Activated CD8-positive, alpha-beta T cell treated with anti-CD3 and anti-CD28 coated beads for 36 hours (primary cell): ENCODE measurements around the gene LYSMD4. TPM values are rescaled to one million over a fixed set of nuclear protein-coding genes. Genes with fewer than 3 reads are reported as not detected.

Experiments
- ATAC-seq: fragments of 200-7000 bp; cut with Tn5 transposase; one replicate; pipeline ENCODE4 v1.10.0; 2021; ENCODE audit warnings: mild to moderate bottlenecking, moderate library complexity
- CTCF ChIA-PET: fragments of 350-600 bp; sonication (Branson Sonifier 250); formaldehyde crosslinking; loops from one replicate; lab custom pipeline; 2021; ENCODE audit warnings: antibody characterized with exemption; lab: Charles Lee
- POLR2A ChIA-PET: fragments of 350-600 bp; sonication (Branson Sonifier 250); formaldehyde crosslinking; loops from one replicate; lab custom pipeline; 2021; ENCODE audit warnings: antibody characterized with exemption; lab: Charles Lee
- DNase-seq: peaks from one replicate; pipeline ENCODE4 v3.0.0-alpha.2; 2020
- H3K27ac Mint-ChIP-seq: one replicate; pipeline ENCODE4 v1.8.0; 2021; ENCODE audit warnings: mild to moderate bottlenecking, mixed read lengths
- H3K27me3 Mint-ChIP-seq: one replicate; pipeline ENCODE4 v1.8.0; 2021; ENCODE audit warnings: mixed read lengths
- H3K36me3 Mint-ChIP-seq: one replicate; pipeline ENCODE4 v1.8.0; 2021; ENCODE audit warnings: low read depth, mixed read lengths
- H3K4me1 Mint-ChIP-seq: one replicate; pipeline ENCODE4 v1.8.0; 2021; ENCODE audit warnings: low read depth, mixed read lengths
- H3K4me3 Mint-ChIP-seq: one replicate; pipeline ENCODE4 v1.8.0; 2021; ENCODE audit warnings: mild to moderate bottlenecking, moderate library complexity, mixed read lengths
- H3K9me3 Mint-ChIP-seq: one replicate; pipeline ENCODE4 v1.8.0; 2021; ENCODE audit warnings: mixed read lengths
- CTCF ChIP-seq: fragments of 200-600 bp; IDR thresholded peaks from one replicate; pipeline ENCODE4 v1.8.0; 2022; ENCODE audit warnings: antibody characterized with exemption, mild to moderate bottlenecking
- intact Hi-C: fragments of 100-400 bp; cut with micrococcal nuclease; formaldehyde crosslinking; loops from one replicate; pipeline ENCODE4 v1.10.0; 2022
- total RNA-seq, 2 experiments: library from RNA; stranded (reverse); gene quantifications; one replicate each; pipeline ENCODE4 v1.2.3, GENCODE V29; 2021

The LYSMD4 gene
- total RNA-seq, 2 experiments from 2014 or later = 4.5 to 6.6 TPM

- intact Hi-C loops = no loop called here
- H3K36me3 Mint-ChIP-seq = peaks cover 32% of the 10 kb centered on the region
- ATAC-seq (no peak), DNase-seq (no peak)
- POLR2A ChIA-PET = no interaction called here
- H3K9me3 Mint-ChIP-seq = no peaks in the 10 kb centered on the region
- H3K27me3 Mint-ChIP-seq = no peaks in the 10 kb centered on the region
- no peak overlapping the region for H3K4me3 Mint-ChIP-seq
- no peak for TF ChIP-seq CTCF
- H3K4me1 Mint-ChIP-seq = peaks cover 12% of the 10 kb centered on the region
- H3K27ac Mint-ChIP-seq = no peak overlapping the region
- CTCF ChIA-PET = interaction anchor here (1.6 kb wide), 1 partner anchor 27 kb away, joined by 5 read pairs; no protein-coding TSS in a partner anchor
Observed at GRCh38 chr15:99677540-99678134, 55.6 kb downstream of the LYSMD4 start.

Other genes with a start within 250 kb of the LYSMD4 start
- 10 to 100 TPM; 16.4 to 17.6 TPM for gene MEF2A, start 167.5 kb downstream of the LYSMD4 start, total RNA-seq